Stomach smooth muscle (tissue), 2 donors: ENCODE results near the gene POF1B.
"Not testable (repeated sequence)": the region's sequence is repeated elsewhere in the genome, so short reads cannot be mapped to it uniquely, and the experiment has no call there.

Source experiments
- H3K27ac ChIP-seq: one replicate; pipeline ENCODE4 v1.7.0; 2013; ENCODE audit warnings: mild to moderate bottlenecking, low read length, inconsistent platforms
- H3K27me3 ChIP-seq, 2 donors: one replicate each; pipeline ENCODE4 v1.7.0; 2013; ENCODE audit warnings: low read length in 2 of 2; ENCODE audit not compliant: insufficient read depth in 2 of 2, control insufficient read depth in 1 of 2
- H3K36me3 ChIP-seq, 2 donors: one replicate each; pipeline ENCODE4 v1.7.0; 2013; ENCODE audit warnings: low read length in 2 of 2; ENCODE audit not compliant: control insufficient read depth in 2 of 2, insufficient read depth in 2 of 2
- H3K4me1 ChIP-seq: one replicate; pipeline ENCODE4 v1.7.0; 2013; ENCODE audit warnings: low read length; ENCODE audit not compliant: control insufficient read depth, insufficient read depth
- H3K4me3 ChIP-seq, 2 donors: one replicate each; pipeline ENCODE4 v1.7.0; 2013; ENCODE audit warnings: low read length in 2 of 2
- H3K9ac ChIP-seq, 2 donors: one replicate each; pipeline ENCODE4 v1.7.0; 2013; ENCODE audit warnings: low read length in 2 of 2, mild to moderate bottlenecking in 1 of 2
- H3K9me3 ChIP-seq, 2 donors: one replicate each; pipeline ENCODE4 v1.7.0; 2013; ENCODE audit warnings: low read length in 2 of 2; ENCODE audit not compliant: control insufficient read depth in 2 of 2
- donor health status: healthy.
- donor health status: Pancreatic carcinoma.

The POF1B gene

GRCh38 chrX:85327060-85327333 is 52.5 kb downstream of the POF1B start:
- Histone ChIP-seq H3K36me3 (no peaks in the 10 kb centered on the region), H3K27ac (no peak overlapping the region), H3K4me3 (no peak overlapping the region), H3K9me3 (no peaks in the 10 kb centered on the region), H3K27me3 (no peaks in the 10 kb centered on the region), H3K4me1 (no peaks in the 10 kb centered on the region), H3K9ac (no peak overlapping the region)

DNA sequence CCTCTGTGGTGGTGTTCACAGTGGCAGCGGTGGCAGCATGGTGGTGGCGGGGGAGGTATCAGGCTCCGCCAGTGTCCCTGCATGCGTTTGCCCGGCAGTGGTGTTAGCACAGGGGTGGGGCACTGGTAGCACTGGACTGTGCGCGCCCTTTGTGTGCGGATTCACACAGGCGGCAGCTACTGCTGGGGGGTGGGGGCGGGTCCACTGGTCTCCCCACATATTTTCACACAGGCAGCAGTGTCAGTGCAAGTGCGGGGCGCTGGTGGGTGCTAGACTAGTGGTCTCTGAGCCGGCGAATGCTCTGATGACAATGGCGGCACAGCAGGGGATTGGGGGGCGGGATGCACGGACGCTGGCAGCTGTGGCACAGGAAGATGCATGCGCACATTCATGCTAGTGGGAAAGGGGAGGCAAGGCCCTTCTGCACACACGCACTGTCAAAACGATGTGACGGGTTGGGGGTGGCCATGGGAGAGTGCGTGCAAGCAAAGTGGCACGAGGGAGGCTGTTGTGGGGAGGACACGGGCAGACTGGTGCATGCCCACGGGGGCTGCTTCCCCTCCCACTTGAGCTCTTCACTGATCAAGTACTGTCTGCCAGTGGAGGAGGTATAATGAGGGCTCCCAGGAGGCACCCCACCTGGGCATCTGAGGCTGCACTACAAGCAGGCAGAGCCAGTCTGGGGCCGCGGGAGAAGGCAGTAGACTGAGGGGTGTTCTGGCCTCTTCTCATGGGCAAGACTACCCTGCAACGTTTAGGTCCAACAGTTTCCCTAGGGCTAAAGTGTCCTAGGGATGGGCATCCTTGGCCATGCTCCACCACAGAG is 53.0 kb downstream of the POF1B start:
- no peaks in the 10 kb centered on the region for H3K36me3 ChIP-seq
- no peaks in the 10 kb centered on the region for H3K9me3 ChIP-seq
- H3K9ac ChIP-seq: no peak overlapping the region
- H3K4me3 ChIP-seq: no peak overlapping the region
- H3K4me1 ChIP-seq: no peaks in the 10 kb centered on the region
- H3K27me3 ChIP-seq: no peaks in the 10 kb centered on the region
- no peak overlapping the region for H3K27ac ChIP-seq

GRCh38 chrX:85311348-85311747 is 68.1 kb downstream of the POF1B start:
- H3K27ac ChIP-seq, H3K4me3 ChIP-seq, H3K27me3 ChIP-seq, H3K4me1 ChIP-seq, H3K9ac ChIP-seq, H3K9me3 ChIP-seq, H3K36me3 ChIP-seq: not testable (repeated sequence)

GRCh38 chrX:85309717-85310116 is 69.7 kb downstream of the POF1B start:
- Histone ChIP-seq H3K36me3 (no peaks in the 10 kb centered on the region), H3K9me3 (no peaks in the 10 kb centered on the region), H3K9ac (no peak overlapping the region), H3K4me3 (no peak overlapping the region), H3K27me3 (no peaks in the 10 kb centered on the region), H3K4me1 (no peaks in the 10 kb centered on the region), H3K27ac (no peak overlapping the region)

DNA sequence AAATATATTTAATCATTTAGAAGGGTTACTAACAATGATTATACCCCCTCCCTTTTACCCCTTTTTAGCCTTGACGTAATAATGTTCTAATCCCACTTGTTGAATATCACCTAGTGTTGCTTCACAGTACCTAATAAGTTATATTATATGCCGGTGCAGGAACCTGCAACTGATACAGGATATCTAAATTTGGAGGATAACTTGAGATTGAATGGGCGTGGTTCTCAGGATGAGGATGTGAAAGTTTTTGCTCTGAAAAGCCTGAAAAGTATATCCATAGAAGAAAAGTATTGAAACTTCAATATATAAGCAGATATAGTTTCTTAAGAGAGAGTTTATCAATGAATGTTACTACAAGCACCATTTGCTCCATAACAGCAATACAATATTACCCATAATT is 75.9 kb downstream of the POF1B start:
- H3K27me3 ChIP-seq: no peaks in the 10 kb centered on the region
- H3K4me3 ChIP-seq: no peak overlapping the region

DNA sequence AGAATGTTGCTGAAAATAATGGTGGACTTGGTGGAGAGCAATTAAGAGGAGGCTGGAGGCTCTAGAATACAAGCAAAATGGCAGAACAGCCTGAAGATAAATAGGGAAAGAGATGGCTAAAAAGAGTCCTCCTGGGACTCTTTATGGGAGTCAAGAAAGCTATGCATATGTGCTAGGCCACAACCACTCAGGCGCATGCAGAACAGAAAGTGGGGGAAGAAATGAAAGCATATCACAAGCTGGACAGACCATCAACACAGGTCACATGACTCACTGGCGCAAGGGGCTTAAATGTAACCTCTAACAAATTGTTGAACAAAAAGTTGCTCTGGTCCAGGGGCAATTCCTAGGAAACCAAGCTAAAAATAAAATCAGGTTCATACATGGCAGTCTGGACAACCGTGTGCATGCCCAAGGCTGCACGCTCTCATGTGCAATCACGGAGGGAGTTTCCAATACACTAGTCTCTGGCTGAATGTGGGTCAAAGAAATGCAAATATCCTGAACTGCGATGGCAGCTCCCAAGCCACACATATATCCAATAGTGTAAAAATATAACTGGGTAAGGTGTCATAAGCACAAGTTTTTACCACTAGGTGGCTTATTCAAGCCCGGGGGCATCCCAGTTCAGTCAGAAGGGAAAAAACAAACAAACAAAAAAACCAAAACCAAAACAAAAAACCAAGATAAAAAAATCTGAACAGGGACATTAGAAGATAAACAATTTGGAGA is 90.3 kb downstream of the POF1B start:
- Histone ChIP-seq H3K4me3 (no peak overlapping the region), H3K9ac (no peak overlapping the region), H3K36me3 (no peaks in the 10 kb centered on the region), H3K9me3 (no peaks in the 10 kb centered on the region), H3K27ac (no peak overlapping the region), H3K27me3 (no peaks in the 10 kb centered on the region), H3K4me1 (no peaks in the 10 kb centered on the region)

More for the DNA sequence above, 75.9 kb downstream of the POF1B start:
- no peaks in the 10 kb centered on the region for H3K9me3 ChIP-seq
- H3K27ac ChIP-seq: no peak overlapping the region
- H3K36me3 ChIP-seq: no peaks in the 10 kb centered on the region
- no peaks in the 10 kb centered on the region for H3K4me1 ChIP-seq
- no peak overlapping the region for H3K9ac ChIP-seq

DNA sequence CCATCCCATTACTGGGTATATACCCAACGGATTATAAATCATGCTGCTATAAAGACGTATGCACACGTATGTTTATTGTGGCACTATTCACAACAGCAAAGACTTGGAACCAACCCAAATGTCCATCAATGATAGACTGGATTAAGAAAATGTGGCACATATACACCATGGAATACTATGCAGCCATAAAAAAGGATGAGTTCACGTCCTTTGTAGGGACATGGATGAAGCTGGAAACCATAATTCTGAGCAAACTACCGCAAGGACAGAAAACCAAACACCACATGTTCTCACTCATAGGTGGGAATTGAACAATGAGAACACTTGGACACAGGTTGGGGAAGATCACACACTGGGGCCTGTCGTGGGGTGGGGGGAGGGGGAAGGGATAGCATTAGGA is 94.2 kb downstream of the POF1B start:
- not testable (repeated sequence) for H3K9ac ChIP-seq, H3K4me1 ChIP-seq, H3K4me3 ChIP-seq, H3K27me3 ChIP-seq, H3K9me3 ChIP-seq, H3K36me3 ChIP-seq, H3K27ac ChIP-seq

DNA sequence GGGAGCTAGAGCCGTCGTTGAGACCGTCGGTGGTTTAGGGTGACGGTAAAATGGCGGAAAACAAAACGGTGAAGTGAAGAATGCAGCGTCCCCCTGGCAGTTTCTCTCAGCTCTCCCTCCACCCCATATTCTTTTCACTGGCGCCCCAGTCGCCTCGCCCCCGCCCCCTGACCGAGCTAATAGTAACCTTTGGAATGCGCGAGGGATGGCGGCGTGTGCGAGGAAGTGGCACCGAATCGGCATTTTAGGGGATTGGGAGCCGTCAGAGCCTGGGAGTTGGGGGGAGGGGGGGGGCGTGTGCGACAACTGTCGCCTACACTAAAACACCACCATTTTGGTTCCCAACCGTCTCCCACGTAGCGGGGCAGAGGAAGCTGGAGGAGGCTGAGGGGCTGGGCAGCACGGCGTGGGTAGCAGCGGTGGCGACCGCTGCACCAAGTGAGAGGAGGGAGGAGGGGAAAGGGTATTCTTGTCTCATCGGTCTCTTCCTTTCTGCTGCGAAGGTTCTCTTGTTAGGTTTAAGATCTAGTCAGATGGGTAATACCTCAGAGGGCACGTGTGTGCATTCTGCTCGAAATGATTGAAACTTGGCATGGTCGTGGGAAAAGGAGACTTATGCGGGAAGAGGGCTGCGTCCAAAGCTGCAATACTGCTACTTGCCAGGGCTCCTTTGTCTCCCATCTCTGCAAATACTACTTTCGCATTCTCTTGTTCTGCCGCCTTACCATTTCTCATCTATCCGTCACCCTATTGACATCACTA is 134.8 kb downstream of the POF1B start:
- Histone ChIP-seq H3K4me1 (no peaks in the 10 kb centered on the region), H3K9me3 (no peaks in the 10 kb centered on the region)

DNA sequence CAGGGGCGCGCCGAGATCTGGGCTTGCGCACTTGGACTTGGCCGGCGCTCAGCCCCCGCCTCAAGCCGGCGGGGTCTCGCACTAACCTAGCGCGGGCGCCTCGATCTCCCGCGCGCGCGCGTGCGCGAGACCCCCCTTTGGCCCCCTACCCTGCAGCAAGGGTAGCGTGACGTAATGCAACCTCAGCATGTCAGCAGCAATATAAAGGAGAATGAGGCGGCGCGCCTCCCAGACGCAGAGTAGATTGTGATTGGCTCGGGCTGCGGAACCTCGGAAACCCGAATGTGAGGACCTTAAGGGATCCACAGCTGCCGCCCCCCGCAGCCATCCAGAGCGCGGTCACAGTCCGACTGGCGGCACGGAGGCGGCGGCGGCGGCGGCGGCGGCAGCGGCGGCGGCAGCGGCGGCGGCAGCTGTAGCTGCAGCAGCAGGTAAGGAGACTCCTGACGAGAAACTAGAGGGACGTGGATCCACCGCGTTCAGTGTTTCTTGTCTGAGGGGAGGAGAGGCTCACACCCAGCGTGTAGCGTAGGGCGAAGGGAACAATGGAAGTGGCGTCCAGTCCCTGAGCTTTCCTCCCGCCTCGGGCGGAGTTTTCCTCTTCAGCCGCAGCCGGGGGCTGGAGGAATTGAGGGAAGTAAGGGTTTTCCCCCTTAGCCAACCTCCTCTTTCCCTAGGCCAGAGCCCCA is 135.6 kb downstream of the POF1B start, which contains the start of the genes SATL1 and ZNF711:
TSS of gene SATL1 (minus strand) at position 19 of the 689 bp plus-strand sequence. CDS start 134,811 bp downstream, outside the sequence.
TSS of gene ZNF711 (plus strand) at position 231 of the 689 bp plus-strand sequence. CDS start 3,582 bp downstream, outside the sequence.
- H3K4me1 ChIP-seq: no peaks in the 10 kb centered on the region
- no peak within 1 kb of the TSS for H3K27ac ChIP-seq
- H3K27me3 ChIP-seq: no peaks in the 10 kb centered on the region
- no peaks in the 10 kb centered on the region for H3K9me3 ChIP-seq
- H3K4me3 ChIP-seq: peak within 1 kb of the TSS; percentile 69 to 71
- peak within 1 kb of the TSS; percentile 22 to 51 for H3K9ac ChIP-seq
- H3K36me3 ChIP-seq: no peaks in the 10 kb centered on the region

More for the DNA sequence above, 134.8 kb downstream of the POF1B start:
- H3K27ac ChIP-seq: no peak overlapping the region
- H3K36me3 ChIP-seq: no peaks in the 10 kb centered on the region
- H3K27me3 ChIP-seq: no peaks in the 10 kb centered on the region
- H3K9ac ChIP-seq: peak overlapping the region; percentile 22 to 51
- H3K4me3 ChIP-seq: peak overlapping the region; percentile 69 to 71

- Histone ChIP-seq H3K9ac (no peak overlapping the region), H3K4me1 (no peaks in the 10 kb centered on the region), H3K9me3 (no peaks in the 10 kb centered on the region), H3K36me3 (no peaks in the 10 kb centered on the region), H3K4me3 (peak overlapping the region in 1 of 2 donors; percentile 71), H3K27me3 (no peaks in the 10 kb centered on the region), H3K27ac (no peak overlapping the region)
These were observed 136.3 kb downstream of the POF1B start for GRCh38 chrX:85243155-85243554.
